ENCODE measurements around the gene ZNF532. TPM values are rescaled to one million over a fixed set of nuclear protein-coding genes. Genes with fewer than 3 reads are reported as not detected.

Gene ZNF532
- total and polyA plus RNA-seq, 9 of the 15 experiments (the other 6 are each of a cell fraction or from before 2014, with no cell fraction given): 0.42 TPM; not detected in 8

GRCh38 chr18:58958628-58959027, 94.0 kb downstream of the ZNF532 start (continued):
- TF ChIP-seq UBTF (IDR thresholded peaks at IDR 0.05; ENCODE audit: borderline replicate concordance in 1 of 2, low read depth in 2 of 2, low read length in 2 of 2) (no peak), SP2 (IDR thresholded peaks at IDR 0.05; ENCODE audit: extremely low read depth, low read depth, low read length, poor library complexity, severe bottlenecking) (no peak)

GRCh38 chr18:58960508-58960907, 95.8 kb downstream of the ZNF532 start:
- H3K4me2 ChIP-seq (ENCODE audit: insufficient read depth, low read length): no peak overlapping the region
- no peaks in the 10 kb centered on the region for H3K79me2 ChIP-seq (ENCODE audit: control insufficient read depth, insufficient read depth, low read length)
- H2AFZ ChIP-seq (ENCODE audit: low read depth, low read length): no peak overlapping the region
- no peak for FAIRE-seq
- H3K9me1 ChIP-seq (ENCODE audit: control insufficient read depth, insufficient read depth, low read length): no peaks in the 10 kb centered on the region
- no peaks in the 10 kb centered on the region; a peak in 1 of 5 replicates for H3K27me3 ChIP-seq (ENCODE audit: control insufficient read depth in 2 of 2, insufficient read depth in 2 of 2, low read length in 2 of 2)
- CTCF ChIA-PET (ENCODE audit: low intra/inter-chr PET ratio): no interaction called here
- no peak overlapping the region for H3K4me3 ChIP-seq
- POLR2A ChIA-PET: no interaction called here
- no peak overlapping the region for H3K9ac ChIP-seq (ENCODE audit: insufficient read depth in 1 of 2, low read depth in 2 of 2, low read length in 2 of 2)
- in situ Hi-C loops (cut with MboI) (no loop called here), intact Hi-C loops (cut with micrococcal nuclease) (no loop called here)
- WGBS (ENCODE audit: insufficient coverage, low coverage, missing lambda C conversion rate): 0% methylated on average over 1 of the region's 1 CpG
- H3K4me1 ChIP-seq (replicated peaks in 1 of 2; ENCODE audit: control insufficient read depth in 2 of 2, insufficient read depth in 2 of 2, low read length in 2 of 2): no peaks in the 10 kb centered on the region
- BruUV-seq (replicated peaks): no TSS peak
- H3K9me3 ChIP-seq (replicated peaks; ENCODE audit: control insufficient read depth, insufficient read depth, low read depth, low read length): no peaks in the 10 kb centered on the region
- no peak for ATAC-seq
- no peaks in the 10 kb centered on the region for H4K20me1 ChIP-seq (replicated peaks; ENCODE audit: control insufficient read depth, insufficient read depth, low read length)
- H3K27ac ChIP-seq (ENCODE audit: extremely low read depth, low read depth, low read length): no peak overlapping the region
- no peaks in the 10 kb centered on the region for H3K36me3 ChIP-seq (ENCODE audit: control insufficient read depth, insufficient read depth, low read length)
- no peak for DNase-seq (ENCODE audit: extremely low read depth in 1 of 4, low spot score in 3 of 4)
- TF ChIP-seq SFPQ (IDR thresholded peaks at IDR 0.05; ENCODE audit: low read depth, low read length) (no peak), NUFIP1 (IDR thresholded peaks at IDR 0.05; ENCODE audit: partially characterized antibody) (no peak), NFATC3 (IDR thresholded peaks at IDR 0.05) (no peak), ZNF609 (CRISPR knock-in tag; IDR thresholded peaks at IDR 0.05; ENCODE audit: borderline replicate concordance) (no peak), PTBP1 (IDR thresholded peaks at IDR 0.05; ENCODE audit: low read depth, low read length) (no peak), ZNF445 (CRISPR knock-in tag; IDR thresholded peaks at IDR 0.05; ENCODE audit: low read depth) (no peak), ZC3H8 (IDR thresholded peaks at IDR 0.05) (no peak), NCOR1 (IDR thresholded peaks at IDR 0.05) (no peak), KDM1A (IDR thresholded peaks at IDR 0.05) (no peak)
